Measurements from ENCODE around the gene C3orf52. TPM values are rescaled to one million over a fixed set of nuclear protein-coding genes. Genes with fewer than 3 reads are reported as not detected.

The C3orf52 gene
- total RNA-seq, 4 donors from 2014 or later = 32.0 to 62.9 (median 45.9) TPM

DNA sequence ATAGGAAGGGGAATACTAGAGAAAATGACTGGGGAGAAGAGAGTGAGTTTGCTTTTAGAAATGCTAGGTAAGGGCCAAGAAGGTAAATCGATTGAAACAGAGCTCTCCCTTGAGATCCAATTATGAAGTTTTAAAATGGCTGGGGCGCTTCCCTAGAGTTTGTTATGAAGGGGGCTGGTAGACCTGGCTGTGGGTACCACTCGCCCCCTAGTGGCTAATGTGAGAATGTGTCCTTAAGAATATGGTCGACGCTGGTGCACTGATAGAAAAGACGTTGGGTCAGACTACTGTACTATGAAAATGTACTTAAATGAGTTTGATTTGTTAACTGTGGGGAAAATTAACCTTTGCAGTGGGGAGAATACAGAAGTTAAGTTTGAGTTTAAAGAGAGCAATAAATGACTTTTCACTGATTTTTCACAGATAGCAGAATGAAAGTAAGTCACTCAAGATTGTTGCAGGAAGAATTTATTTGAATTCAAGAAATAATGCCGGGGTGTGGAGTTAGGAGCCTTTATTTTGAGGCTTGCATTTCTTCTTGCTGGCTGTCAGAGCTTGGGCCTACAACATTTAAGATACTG is 42.5 kb upstream of the C3orf52 start:
- TF ChIP-seq POLR2A (IDR thresholded peaks at IDR 0.05) = no peak
- TF ChIP-seq, protein P1, sequence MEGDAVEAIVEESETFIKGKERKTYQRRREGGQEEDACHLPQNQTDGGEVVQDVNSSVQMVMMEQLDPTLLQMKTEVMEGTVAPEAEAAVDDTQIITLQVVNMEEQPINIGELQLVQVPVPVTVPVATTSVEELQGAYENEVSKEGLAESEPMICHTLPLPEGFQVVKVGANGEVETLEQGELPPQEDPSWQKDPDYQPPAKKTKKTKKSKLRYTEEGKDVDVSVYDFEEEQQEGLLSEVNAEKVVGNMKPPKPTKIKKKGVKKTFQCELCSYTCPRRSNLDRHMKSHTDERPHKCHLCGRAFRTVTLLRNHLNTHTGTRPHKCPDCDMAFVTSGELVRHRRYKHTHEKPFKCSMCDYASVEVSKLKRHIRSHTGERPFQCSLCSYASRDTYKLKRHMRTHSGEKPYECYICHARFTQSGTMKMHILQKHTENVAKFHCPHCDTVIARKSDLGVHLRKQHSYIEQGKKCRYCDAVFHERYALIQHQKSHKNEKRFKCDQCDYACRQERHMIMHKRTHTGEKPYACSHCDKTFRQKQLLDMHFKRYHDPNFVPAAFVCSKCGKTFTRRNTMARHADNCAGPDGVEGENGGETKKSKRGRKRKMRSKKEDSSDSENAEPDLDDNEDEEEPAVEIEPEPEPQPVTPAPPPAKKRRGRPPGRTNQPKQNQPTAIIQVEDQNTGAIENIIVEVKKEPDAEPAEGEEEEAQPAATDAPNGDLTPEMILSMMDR (IDR thresholded peaks at IDR 0.05) = peak; percentile 67 to 97 (median 85)
- Histone ChIP-seq H3K4me3 (replicated peaks in 1 of 3) (no peak overlapping the region), H3K36me3 (no peaks in the 10 kb centered on the region), H3K27ac (no peak overlapping the region), H3K4me1 (peaks cover 0 to 6% of the 10 kb centered on the region in 2 donors), H3K9me3 (no peaks in the 10 kb centered on the region), H3K27me3 (no peaks in the 10 kb centered on the region)
- intact Hi-C loops (cut with DNase I) = no loop called here
- DNase-seq = peak; percentile 39 to 60
- WGBS, 2 donors = 11 to 13% methylated on average over 7 of the region's 7 CpGs

DNA sequence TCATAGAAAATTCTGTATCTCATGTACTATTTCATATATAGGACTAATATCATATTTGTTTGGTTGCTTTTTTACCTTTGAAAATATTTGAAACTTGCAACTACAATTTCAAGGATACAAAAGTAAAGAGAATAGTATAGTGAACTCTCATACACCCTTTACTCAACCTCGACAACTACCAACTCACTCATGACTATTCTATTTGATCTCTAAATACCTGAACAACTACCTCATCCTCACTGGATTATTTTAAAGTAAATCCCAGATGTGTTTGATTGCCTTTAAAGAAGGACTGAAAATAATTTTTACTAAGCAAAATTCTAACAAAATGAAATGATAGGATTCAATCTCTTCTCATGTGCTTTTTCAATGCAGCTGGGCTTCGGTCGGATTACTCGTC is 39.6 kb upstream of the C3orf52 start:
- Histone ChIP-seq H3K36me3 (no peaks in the 10 kb centered on the region), H3K4me3 (replicated peaks in 1 of 3) (no peak overlapping the region), H3K27ac (no peak overlapping the region), H3K9me3 (no peaks in the 10 kb centered on the region), H3K4me1 (peaks cover 0 to 6% of the 10 kb centered on the region in 2 donors), H3K27me3 (no peaks in the 10 kb centered on the region)
- TF ChIP-seq, protein P1 (IDR thresholded peaks at IDR 0.05) = no peak
- TF ChIP-seq POLR2A (IDR thresholded peaks at IDR 0.05) = no peak
- intact Hi-C loops (cut with DNase I) = no loop called here
- 68 to 71% methylated on average over 4 of the region's 4 CpGs for WGBS, 2 donors
- DNase-seq = no peak

DNA sequence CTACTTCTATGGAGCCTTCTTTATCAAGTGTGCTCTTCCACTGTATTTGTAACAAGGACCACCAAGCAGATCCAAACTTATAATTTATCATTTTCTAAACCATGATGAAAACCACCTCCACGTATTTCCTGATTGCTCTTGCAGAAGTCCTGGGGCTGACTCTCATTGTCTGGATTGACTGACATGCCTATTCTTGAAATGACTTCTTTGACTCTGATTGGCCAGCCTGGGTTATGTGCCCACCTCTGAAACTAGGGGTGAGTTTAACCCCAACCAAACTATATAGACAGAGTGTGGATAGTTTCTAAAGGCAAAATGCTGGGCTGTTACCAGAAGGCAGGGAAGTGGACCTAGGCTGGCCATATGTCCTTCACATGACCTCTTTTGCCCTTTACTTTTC is 38.9 kb upstream of the C3orf52 start:
- Histone ChIP-seq H3K4me3 (replicated peaks in 1 of 3) (no peak overlapping the region), H3K36me3 (no peaks in the 10 kb centered on the region), H3K27me3 (no peaks in the 10 kb centered on the region), H3K27ac (no peak overlapping the region), H3K4me1 (peaks cover 0 to 6% of the 10 kb centered on the region in 2 donors), H3K9me3 (no peaks in the 10 kb centered on the region)
- TF ChIP-seq, protein P1 (IDR thresholded peaks at IDR 0.05) = no peak
- TF ChIP-seq POLR2A (IDR thresholded peaks at IDR 0.05) = no peak
- intact Hi-C loops (cut with DNase I) = no loop called here
- no peak for DNase-seq
- 90 to 96% methylated on average over 1 of the region's 1 CpG for WGBS, 2 donors

DNA sequence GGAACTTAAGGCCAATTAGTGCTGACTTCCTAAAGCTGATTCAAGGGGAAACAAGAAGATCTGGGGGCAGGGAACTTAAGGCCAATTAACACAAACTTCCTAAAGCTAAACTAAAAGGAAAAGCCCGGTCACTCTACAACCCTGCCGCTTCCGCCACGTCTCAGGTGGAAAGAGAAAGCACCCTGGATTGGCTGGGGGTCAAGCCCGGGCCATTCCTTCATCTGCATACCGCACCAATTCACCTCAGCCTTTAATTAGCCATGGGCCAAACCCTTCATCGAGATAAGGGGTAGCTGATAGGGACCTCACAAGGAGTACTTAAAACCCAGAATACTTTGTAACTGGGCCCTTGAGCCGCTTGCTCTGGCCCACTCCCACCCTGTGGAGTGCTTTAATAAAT is 37.3 kb upstream of the C3orf52 start:
- Histone ChIP-seq H3K27ac (no peak overlapping the region), H3K4me1 (no peaks in the 10 kb centered on the region), H3K9me3 (no peaks in the 10 kb centered on the region), H3K4me3 (replicated peaks in 1 of 3) (no peak overlapping the region), H3K36me3 (no peaks in the 10 kb centered on the region), H3K27me3 (no peaks in the 10 kb centered on the region)
- 76 to 78% methylated on average over 8 of the region's 8 CpGs for WGBS, 2 donors
- no peak for TF ChIP-seq POLR2A (IDR thresholded peaks at IDR 0.05)
- TF ChIP-seq, protein P1 (IDR thresholded peaks at IDR 0.05) = no peak
- no peak for DNase-seq
- intact Hi-C loops (cut with DNase I) = no loop called here

DNA sequence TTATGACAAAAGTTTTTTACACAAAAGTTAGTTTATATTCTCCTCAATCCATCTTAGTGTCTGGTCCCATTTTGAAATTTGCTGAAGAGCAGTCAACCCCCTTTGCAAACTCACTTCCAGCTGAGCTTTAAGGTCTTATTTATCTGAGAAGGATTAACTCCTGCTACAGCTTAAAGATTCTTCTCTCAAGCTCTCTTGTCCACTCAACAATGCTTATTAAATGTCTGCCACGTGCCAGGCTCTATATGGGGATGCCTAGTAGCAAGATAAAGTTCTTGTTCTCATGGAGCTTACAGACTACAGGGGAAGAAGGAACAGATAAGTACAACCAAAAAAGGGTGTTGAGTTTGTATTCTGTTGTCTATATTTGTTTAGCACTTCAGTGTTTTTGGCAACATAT is 33.0 kb upstream of the C3orf52 start:
- no peaks in the 10 kb centered on the region for H3K9me3 ChIP-seq
- H3K36me3 ChIP-seq = no peaks in the 10 kb centered on the region
- no peak overlapping the region for H3K4me3 ChIP-seq (replicated peaks in 1 of 3)
- H3K4me1 ChIP-seq = peaks cover 0 to 3% of the 10 kb centered on the region in 2 donors
- no peak for DNase-seq
- H3K27me3 ChIP-seq = no peaks in the 10 kb centered on the region
- intact Hi-C loops (cut with DNase I) = no loop called here
- WGBS, 2 donors = 42 to 71% methylated on average over 1 of the region's 1 CpG
- no peak for TF ChIP-seq POLR2A (IDR thresholded peaks at IDR 0.05)
- TF ChIP-seq, protein P1 (IDR thresholded peaks at IDR 0.05) = no peak
- no peak overlapping the region for H3K27ac ChIP-seq

Measured in thyroid gland (tissue), 4 donors.